Osteocyte (in vitro differentiated cells): Measurements from ENCODE around the gene PDZD8. TPM values are rescaled to one million over a fixed set of nuclear protein-coding genes. Genes with fewer than 3 reads are reported as not detected.

ENCODE experiments used
- DNase-seq: peaks from one replicate; pipeline ENCODE4 v3.0.0; 2021; ENCODE audit warnings: mixed read lengths; ENCODE audit not compliant: unreplicated experiment; ENCODE audit errors: extremely low spot score
- H3K27ac Mint-ChIP-seq: one replicate; pipeline ENCODE4 v1.8.0; 2021; ENCODE audit warnings: mild to moderate bottlenecking, mixed read lengths; ENCODE audit not compliant: unreplicated experiment
- H3K27me3 Mint-ChIP-seq: one replicate; pipeline ENCODE4 v1.8.0; 2021; ENCODE audit warnings: mixed read lengths; ENCODE audit not compliant: unreplicated experiment
- H3K36me3 Mint-ChIP-seq: one replicate; pipeline ENCODE4 v1.8.0; 2021; ENCODE audit warnings: mixed read lengths; ENCODE audit not compliant: unreplicated experiment
- H3K4me1 Mint-ChIP-seq: one replicate; pipeline ENCODE4 v1.8.0; 2021; ENCODE audit warnings: mixed read lengths; ENCODE audit not compliant: unreplicated experiment
- H3K4me3 Mint-ChIP-seq: one replicate; pipeline ENCODE4 v1.8.0; 2021; ENCODE audit warnings: mild to moderate bottlenecking, moderate library complexity, mixed read lengths; ENCODE audit not compliant: unreplicated experiment
- H3K9me3 Mint-ChIP-seq: one replicate; pipeline ENCODE4 v1.8.0; 2021; ENCODE audit warnings: mixed read lengths; ENCODE audit not compliant: unreplicated experiment
- total RNA-seq: library from RNA; stranded (reverse); gene quantifications from 2 replicates; pipeline ENCODE4 v1.2.1, GENCODE V29; 2021
- TF ChIP-seq, protein P1 (sequence below): fragments of 200-600 bp; sonication (generic); IDR thresholded peaks from 2 replicates; pipeline ENCODE4 v1.5.0; 2021; ENCODE audit warnings: antibody characterized with exemption, mild to moderate bottlenecking, moderate library complexity

PDZD8 gene
- total RNA-seq, 1 donor from 2014 or later, result 32.9 TPM

DNA sequence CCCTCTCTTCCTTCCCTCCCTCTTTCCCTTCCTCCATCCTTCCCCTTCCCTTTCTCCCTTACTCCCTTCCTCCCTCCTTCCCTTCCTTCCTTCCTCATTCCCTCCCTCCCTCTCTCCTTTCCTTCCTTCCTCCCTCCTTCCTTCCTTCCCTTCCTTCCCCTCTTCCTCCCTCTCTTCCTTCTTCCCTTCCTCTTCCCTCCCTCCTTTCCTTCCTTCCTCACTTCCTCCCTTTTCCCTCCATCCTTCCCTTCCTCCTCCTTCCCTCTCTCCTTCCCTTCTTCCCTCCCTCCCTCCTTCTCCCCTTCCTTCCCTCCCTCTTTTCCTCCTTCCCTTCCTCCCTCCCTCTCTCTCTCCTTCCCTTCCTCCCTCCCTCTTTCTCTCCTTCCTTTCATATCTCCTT lies 147.0 kb downstream of the PDZD8 start:
- H3K9me3 Mint-ChIP-seq, result no peaks in the 10 kb centered on the region
- H3K36me3 Mint-ChIP-seq, result no peaks in the 10 kb centered on the region
- no peak for DNase-seq
- H3K4me1 Mint-ChIP-seq, result no peaks in the 10 kb centered on the region
- H3K4me3 Mint-ChIP-seq, result no peak overlapping the region
- TF ChIP-seq, protein P1, sequence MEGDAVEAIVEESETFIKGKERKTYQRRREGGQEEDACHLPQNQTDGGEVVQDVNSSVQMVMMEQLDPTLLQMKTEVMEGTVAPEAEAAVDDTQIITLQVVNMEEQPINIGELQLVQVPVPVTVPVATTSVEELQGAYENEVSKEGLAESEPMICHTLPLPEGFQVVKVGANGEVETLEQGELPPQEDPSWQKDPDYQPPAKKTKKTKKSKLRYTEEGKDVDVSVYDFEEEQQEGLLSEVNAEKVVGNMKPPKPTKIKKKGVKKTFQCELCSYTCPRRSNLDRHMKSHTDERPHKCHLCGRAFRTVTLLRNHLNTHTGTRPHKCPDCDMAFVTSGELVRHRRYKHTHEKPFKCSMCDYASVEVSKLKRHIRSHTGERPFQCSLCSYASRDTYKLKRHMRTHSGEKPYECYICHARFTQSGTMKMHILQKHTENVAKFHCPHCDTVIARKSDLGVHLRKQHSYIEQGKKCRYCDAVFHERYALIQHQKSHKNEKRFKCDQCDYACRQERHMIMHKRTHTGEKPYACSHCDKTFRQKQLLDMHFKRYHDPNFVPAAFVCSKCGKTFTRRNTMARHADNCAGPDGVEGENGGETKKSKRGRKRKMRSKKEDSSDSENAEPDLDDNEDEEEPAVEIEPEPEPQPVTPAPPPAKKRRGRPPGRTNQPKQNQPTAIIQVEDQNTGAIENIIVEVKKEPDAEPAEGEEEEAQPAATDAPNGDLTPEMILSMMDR, result no peak
- H3K27ac Mint-ChIP-seq, result no peak overlapping the region
- H3K27me3 Mint-ChIP-seq, result peaks cover 51% of the 10 kb centered on the region

Other genes starting within 250 kb of the PDZD8 start
- gene VAX1, start 237.2 kb downstream of the PDZD8 start, total RNA-seq, result 3.2 and 4.0 TPM in 2 replicates
- gene KCNK18, start 178.0 kb downstream of the PDZD8 start, total RNA-seq, result not detected in 2 replicates
- gene SLC18A2, start 134.3 kb downstream of the PDZD8 start, total RNA-seq, result not detected in 2 replicates
- gene EMX2, start 167.3 kb upstream of the PDZD8 start, total RNA-seq, result 3.0 TPM in 2 replicates